ENCODE results near the gene POM121C.
"Not testable (repeated sequence)": the region's sequence is repeated elsewhere in the genome, so short reads cannot be mapped to it uniquely, and the experiment has no call there.

Gene POM121C

GRCh38 chr7:75423481-75423880 is 62.6 kb downstream of the POM121C start:
- not testable (repeated sequence) for DNase-seq (ENCODE audit: low read depth in 2 of 2)

GRCh38 chr7:75421798-75422710 is 64.0 kb downstream of the POM121C start:
- not testable (repeated sequence) for DNase-seq (ENCODE audit: low read depth in 2 of 2)

GRCh38 chr7:75420152-75420551 is 65.9 kb downstream of the POM121C start:
- not testable (repeated sequence) for DNase-seq (ENCODE audit: low read depth in 2 of 2)

GRCh38 chr7:75419693-75420092 is 66.4 kb downstream of the POM121C start:
- DNase-seq (ENCODE audit: low read depth in 2 of 2): not testable (repeated sequence)

GRCh38 chr7:75419210-75419609 is 66.9 kb downstream of the POM121C start:
- not testable (repeated sequence) for DNase-seq (ENCODE audit: low read depth in 2 of 2)

- not testable (repeated sequence) for DNase-seq (ENCODE audit: low read depth in 2 of 2)
These were observed 67.7 kb downstream of the POM121C start for GRCh38 chr7:75418292-75418858.

- not testable (repeated sequence) for DNase-seq (ENCODE audit: low read depth in 2 of 2)
These were observed 69.3 kb downstream of the POM121C start for GRCh38 chr7:75416787-75417186.

- DNase-seq (ENCODE audit: low read depth in 2 of 2): not testable (repeated sequence)
These were observed 70.2 kb downstream of the POM121C start for GRCh38 chr7:75415829-75416373.

- not testable (repeated sequence) for DNase-seq (ENCODE audit: low read depth in 2 of 2)
These were observed 70.7 kb downstream of the POM121C start for GRCh38 chr7:75415428-75415817.

GRCh38 chr7:75414708-75415427 is 71.2 kb downstream of the POM121C start:
- DNase-seq (ENCODE audit: low read depth in 2 of 2): not testable (repeated sequence)

- not testable (repeated sequence) for DNase-seq (ENCODE audit: low read depth in 2 of 2)
These were observed 71.9 kb downstream of the POM121C start for GRCh38 chr7:75414204-75414603.

- not testable (repeated sequence) for DNase-seq (ENCODE audit: low read depth in 2 of 2)
These were observed 75.3 kb downstream of the POM121C start for GRCh38 chr7:75410823-75411173.

- not testable (repeated sequence) for DNase-seq (ENCODE audit: low read depth in 2 of 2)
These were observed 75.9 kb downstream of the POM121C start for GRCh38 chr7:75409880-75410822.

- DNase-seq (ENCODE audit: low read depth in 2 of 2): not testable (repeated sequence)
These were observed 81.4 kb downstream of the POM121C start for GRCh38 chr7:75404663-75405062.

- not testable (repeated sequence) for DNase-seq (ENCODE audit: low read depth in 2 of 2)
These were observed 82.3 kb downstream of the POM121C start for GRCh38 chr7:75403455-75404443.

- not testable (repeated sequence) for DNase-seq (ENCODE audit: low read depth in 2 of 2)
These were observed 85.5 kb downstream of the POM121C start for GRCh38 chr7:75400575-75400974.

GRCh38 chr7:75398771-75399700 is 87.1 kb downstream of the POM121C start:
- not testable (repeated sequence) for DNase-seq (ENCODE audit: low read depth in 2 of 2)

GRCh38 chr7:75397865-75398264 is 88.2 kb downstream of the POM121C start:
- DNase-seq (ENCODE audit: low read depth in 2 of 2): not testable (repeated sequence)
